ENCODE results near the gene POLD2. TPM values are rescaled to one million over a fixed set of nuclear protein-coding genes. Genes with fewer than 3 reads are reported as not detected.

The POLD2 gene
- total and polyA plus RNA-seq, 2 of the 13 experiments (the other 11 are each of a cell fraction or from before 2014, with no cell fraction given): 87.6 to 95.1 TPM

DNA sequence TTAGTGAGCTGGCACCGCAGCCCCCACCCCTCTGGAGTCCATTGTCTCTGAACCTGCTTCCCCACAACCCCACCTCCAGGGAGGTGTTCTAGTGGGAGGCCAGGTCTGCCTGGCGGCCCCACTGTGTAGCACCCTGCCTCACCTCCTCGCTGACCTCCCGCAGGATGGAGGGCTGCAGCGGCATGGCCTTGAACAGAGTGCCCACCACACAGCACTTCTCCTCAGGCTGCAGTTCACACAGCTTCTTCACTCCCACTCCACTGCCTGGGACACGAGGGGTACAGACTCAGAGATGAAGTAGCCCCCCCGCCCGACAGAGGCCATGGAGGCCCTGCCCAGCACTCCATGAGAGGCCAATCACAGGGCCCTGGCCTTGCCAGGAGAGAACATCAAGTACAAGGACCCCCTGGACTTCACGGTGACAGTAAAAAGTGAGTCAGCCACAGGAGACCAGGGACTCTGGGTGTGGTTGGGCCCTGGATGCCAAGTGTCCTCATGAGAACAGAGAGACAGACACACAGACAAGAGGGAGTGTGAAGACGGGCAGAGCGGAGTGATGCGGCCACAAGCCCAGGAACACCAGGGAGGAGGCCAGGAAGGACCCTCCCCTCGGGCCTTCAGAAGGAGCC lies 5.4 kb downstream of the POLD2 start:
- no TSS peak for BruUV-seq (replicated peaks)
- Histone ChIP-seq H3K4me3 (replicated peaks in 1 of 3; ENCODE audit: insufficient read depth in 1 of 3, low read depth in 2 of 3, low read length in 3 of 3) (no peak overlapping the region), H4K20me1 (ENCODE audit: insufficient read depth, low read length) (no peaks in the 10 kb centered on the region), H2AFZ (ENCODE audit: low read length) (no peak overlapping the region), H3K27me3 (ENCODE audit: control insufficient read depth in 1 of 2, insufficient read depth in 2 of 2, low read length in 2 of 2) (no peaks in the 10 kb centered on the region), H3K9me3 (ENCODE audit: low read length) (no peaks in the 10 kb centered on the region), H3K4me2 (ENCODE audit: low read depth, low read length) (no peak overlapping the region), H3K79me2 (ENCODE audit: insufficient read depth, low read length) (peaks cover 12% of the 10 kb centered on the region), H3K27ac (ENCODE audit: extremely low read length, insufficient read depth, low read length) (no peak overlapping the region), H3K4me1 (ENCODE audit: insufficient read depth, low read length) (peaks cover 18% of the 10 kb centered on the region), H3K9ac (ENCODE audit: insufficient read depth, low read depth, low read length) (no peak overlapping the region), H3K36me3 (replicated peaks in 1 of 2; ENCODE audit: control insufficient read depth in 1 of 2, insufficient read depth in 2 of 2, low read length in 2 of 2) (peaks cover 25 to 57% of the 10 kb centered on the region in 2 experiments)
- in situ Hi-C loops (cut with HindIII; ENCODE audit: extremely low pct_ligation_motif_present, low pct_unique_long_range_greater_than_20kb): no loop called here
- CTCF ChIA-PET (ENCODE audit: low intra/inter-chr PET ratio, low total read pairs): no interaction called here
- 96% methylated on average over 10 of the region's 13 CpGs for WGBS (ENCODE audit: low lambda C conversion rate)
- POLR2A ChIA-PET: no interaction called here
- DNase-seq (ENCODE audit: low spot score) (no peak), ATAC-seq (no peak), FAIRE-seq (no peak)
- intact Hi-C loops (cut with micrococcal nuclease; ENCODE audit: unreplicated experiment): no loop called here
- TF ChIP-seq MTA1 (CRISPR knock-in tag; IDR thresholded peaks at IDR 0.05; ENCODE audit: borderline replicate concordance) (no peak), ATF7 (IDR thresholded peaks at IDR 0.05) (no peak), ATF7 (CRISPR knock-in tag; IDR thresholded peaks at IDR 0.05) (no peak), SRSF9 (IDR thresholded peaks at IDR 0.05; ENCODE audit: borderline replicate concordance, insufficient read depth, low read depth, low read length, poor library complexity, severe bottlenecking) (no peak)

DNA sequence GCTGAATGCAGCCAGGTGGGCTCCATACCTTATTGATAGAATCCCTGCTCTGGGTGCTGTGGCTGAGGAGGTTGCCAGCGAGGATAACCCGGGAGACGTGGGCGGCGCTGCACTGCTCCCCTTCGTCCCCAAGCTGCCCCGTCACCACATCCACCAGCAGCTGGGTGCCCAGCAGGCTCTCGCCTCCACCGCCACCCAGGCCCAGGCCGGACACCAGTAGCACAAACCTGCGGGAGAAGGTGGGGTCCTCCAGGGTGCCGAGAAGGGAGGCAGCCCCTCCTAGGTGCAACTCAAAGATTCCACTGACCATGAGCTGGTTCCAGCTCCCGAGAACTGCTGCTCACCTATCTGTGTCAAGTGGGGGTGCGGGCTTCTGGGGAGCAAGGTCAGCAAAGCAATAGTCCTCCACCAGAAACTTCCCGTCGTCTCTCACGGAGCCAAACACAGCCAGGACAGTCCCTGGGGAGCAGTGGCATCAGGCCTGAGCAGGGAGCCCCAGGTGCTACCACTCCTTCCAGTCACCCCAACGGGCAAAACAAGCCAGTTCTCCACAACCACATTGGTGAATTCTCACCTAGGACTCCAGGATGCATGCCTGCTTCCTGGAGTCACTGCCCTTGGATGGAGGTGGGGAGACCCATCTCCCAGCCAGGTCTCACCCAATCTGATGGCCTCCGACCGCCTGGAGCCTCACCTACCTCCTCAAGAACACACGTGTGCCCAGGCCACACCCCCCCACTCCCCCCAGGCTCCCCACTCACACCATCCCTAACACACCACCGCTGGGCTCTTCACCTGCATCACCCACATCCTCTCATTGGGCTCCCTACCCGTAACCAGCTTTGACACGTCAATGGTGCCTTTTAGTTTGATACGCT lies 6.3 kb downstream of the POLD2 start:
- ATAC-seq (no peak), DNase-seq (ENCODE audit: low spot score) (no peak), FAIRE-seq (no peak)
- no peak overlapping the region for H3K27ac ChIP-seq (ENCODE audit: extremely low read length, insufficient read depth, low read length)
- peaks cover 11% of the 10 kb centered on the region for H3K4me1 ChIP-seq (ENCODE audit: insufficient read depth, low read length)
- no peak overlapping the region for H2AFZ ChIP-seq (ENCODE audit: low read length)
- no peaks in the 10 kb centered on the region for H3K27me3 ChIP-seq (ENCODE audit: control insufficient read depth in 1 of 2, insufficient read depth in 2 of 2, low read length in 2 of 2)
- ChIA-PET POLR2A (no interaction called here), CTCF (ENCODE audit: low intra/inter-chr PET ratio, low total read pairs) (no interaction called here)
- in situ Hi-C loops (cut with HindIII; ENCODE audit: extremely low pct_ligation_motif_present, low pct_unique_long_range_greater_than_20kb): no loop called here
- no peaks in the 10 kb centered on the region for H3K9me3 ChIP-seq (ENCODE audit: low read length)
- peaks cover 4% of the 10 kb centered on the region for H3K79me2 ChIP-seq (ENCODE audit: insufficient read depth, low read length)
- H3K36me3 ChIP-seq (replicated peaks in 1 of 2; ENCODE audit: control insufficient read depth in 1 of 2, insufficient read depth in 2 of 2, low read length in 2 of 2): peaks cover 25 to 56% of the 10 kb centered on the region in 2 experiments
- intact Hi-C loops (cut with micrococcal nuclease; ENCODE audit: unreplicated experiment): no loop called here
- no peak overlapping the region for H3K4me3 ChIP-seq (replicated peaks in 1 of 3; ENCODE audit: insufficient read depth in 1 of 3, low read depth in 2 of 3, low read length in 3 of 3)
- no peak overlapping the region for H3K4me2 ChIP-seq (ENCODE audit: low read depth, low read length)
- no peaks in the 10 kb centered on the region for H4K20me1 ChIP-seq (ENCODE audit: insufficient read depth, low read length)
- BruUV-seq (replicated peaks): no TSS peak
- no peak for TF ChIP-seq ZNF615 (CRISPR knock-in tag; IDR thresholded peaks at IDR 0.05; ENCODE audit: borderline replicate concordance)
- WGBS (ENCODE audit: low lambda C conversion rate): 96% methylated on average over 8 of the region's 25 CpGs
- no peak overlapping the region for H3K9ac ChIP-seq (ENCODE audit: insufficient read depth, low read depth, low read length)
